PC-3 (cell line): ENCODE measurements around the gene RSAD1. TPM values are rescaled to one million over a fixed set of nuclear protein-coding genes. Genes with fewer than 3 reads are reported as not detected.

Experiments
- ATAC-seq: fragments of 200-7000 bp; cut with Tn5 transposase; 2 replicates; pipeline ENCODE4 v1.9.1; 2020; ENCODE audit warnings: mild to moderate bottlenecking, moderate library complexity
- BruUV-seq: library from RNA; stranded (reverse); fragments of 400-500 nt; replicated peaks from 2 replicates; lab custom pipeline; 2021; lab: Mats Ljungman, UMichigan
- CTCF ChIA-PET: fragments of 300-600 bp; sonication (Branson Sonifier 250); formaldehyde crosslinking; loops from one replicate; lab custom pipeline; 2022; ENCODE audit warnings: antibody characterized with exemption; lab: Charles Lee
- POLR2A ChIA-PET: fragments of 300-600 bp; sonication (Branson Sonifier 250); formaldehyde crosslinking; loops from one replicate; lab custom pipeline; 2022; ENCODE audit warnings: antibody characterized with exemption; ENCODE audit not compliant: unreplicated experiment; lab: Charles Lee
- DNase-seq: peaks from one replicate; pipeline ENCODE4 v3.0.0-alpha.2; 2015
- H2AFZ ChIP-seq: fragments of 300-600 bp; sonication (generic); 2 replicates; pipeline ENCODE4 v1.6.0; 2016; ENCODE audit warnings: antibody characterized with exemption, low read length
- H3F3A ChIP-seq: fragments of 300-600 bp; sonication (generic); one replicate; pipeline ENCODE4 v1.6.0; 2017; ENCODE audit warnings: antibody characterized with exemption, low read length, control low read depth, mild to moderate bottlenecking; ENCODE audit not compliant: unreplicated experiment
- H3K27ac ChIP-seq: fragments of 300-600 bp; sonication (generic); 2 replicates; pipeline ENCODE4 v1.5.1; 2016; ENCODE audit warnings: mild to moderate bottlenecking, low read length
- H3K27me3 ChIP-seq: fragments of 300-600 bp; sonication (generic); 2 replicates; pipeline ENCODE4 v1.6.1; 2016; ENCODE audit warnings: low read length, mixed read lengths
- H3K36me3 ChIP-seq: fragments of 300-600 bp; sonication (generic); 2 replicates; pipeline ENCODE4 v1.6.1; 2016; ENCODE audit warnings: low read depth, mixed run types, low read length, mixed read lengths
- H3K4me1 ChIP-seq: fragments of 300-600 bp; sonication (generic); 2 replicates; pipeline ENCODE4 v1.5.1; 2016; ENCODE audit warnings: low read length; ENCODE audit not compliant: insufficient read depth
- H3K4me2 ChIP-seq: fragments of 300-600 bp; sonication (generic); 2 replicates; pipeline ENCODE4 v1.6.0; 2016; ENCODE audit warnings: low read length
- H3K4me3 ChIP-seq: fragments of 300-600 bp; sonication (generic); 2 replicates; pipeline ENCODE4 v1.5.1; 2016; ENCODE audit warnings: mild to moderate bottlenecking, low read length, mixed read lengths
- H3K79me2 ChIP-seq: fragments of 300-600 bp; sonication (generic); 2 replicates; pipeline ENCODE4 v1.6.1; 2017; ENCODE audit warnings: low read length, mixed read lengths
- H3K9ac ChIP-seq: fragments of 300-600 bp; sonication (generic); 2 replicates; pipeline ENCODE4 v1.6.0; 2016; ENCODE audit warnings: mild to moderate bottlenecking, low read length
- H3K9me2 ChIP-seq: fragments of 300-600 bp; sonication (generic); replicated peaks from 2 replicates; pipeline ENCODE4 v1.6.1; 2016; ENCODE audit warnings: mixed run types, low read length, mixed read lengths
- H3K9me3 ChIP-seq: fragments of 300-600 bp; sonication (generic); 2 replicates; pipeline ENCODE4 v1.6.1; 2016; ENCODE audit warnings: low read length, mixed read lengths
- H4K20me1 ChIP-seq: fragments of 300-600 bp; sonication (generic); 2 replicates; pipeline ENCODE4 v1.6.1; 2016; ENCODE audit warnings: low read length, mixed read lengths
- EZH2 ChIP-seq: fragments of 300-600 bp; sonication (generic); IDR thresholded peaks from one replicate; pipeline ENCODE4 v1.6.1; 2017; ENCODE audit warnings: antibody characterized with exemption, mild to moderate bottlenecking, low read length; ENCODE audit not compliant: unreplicated experiment
- EZH2phosphoT487 ChIP-seq: fragments of 300-600 bp; sonication (generic); IDR thresholded peaks from 2 replicates; pipeline ENCODE4 v1.6.1; 2018; ENCODE audit warnings: mild to moderate bottlenecking, antibody characterized with exemption, low read length, borderline replicate concordance
- intact Hi-C: fragments of 100-400 bp; cut with micrococcal nuclease; formaldehyde crosslinking; loops from 2 replicates; pipeline ENCODE4 v1.9.0; 2023
- total RNA-seq: library from RNA; depleted of rRNA; stranded (reverse); fragments of >200 nt; gene quantifications from 2 replicates; pipeline ENCODE4 v1.2.3, GENCODE V29; 2014
- TF ChIP-seq, protein P1 (sequence below): fragments of 300-600 bp; sonication (generic); conservative IDR thresholded peaks from 2 replicates; pipeline ENCODE4 v1.5.1; 2017; ENCODE audit warnings: antibody characterized with exemption, low read depth, mild to moderate bottlenecking, low read length

The RSAD1 gene
- total RNA-seq, 1 experiment from 2014 or later, result 37.7 TPM

DNA sequence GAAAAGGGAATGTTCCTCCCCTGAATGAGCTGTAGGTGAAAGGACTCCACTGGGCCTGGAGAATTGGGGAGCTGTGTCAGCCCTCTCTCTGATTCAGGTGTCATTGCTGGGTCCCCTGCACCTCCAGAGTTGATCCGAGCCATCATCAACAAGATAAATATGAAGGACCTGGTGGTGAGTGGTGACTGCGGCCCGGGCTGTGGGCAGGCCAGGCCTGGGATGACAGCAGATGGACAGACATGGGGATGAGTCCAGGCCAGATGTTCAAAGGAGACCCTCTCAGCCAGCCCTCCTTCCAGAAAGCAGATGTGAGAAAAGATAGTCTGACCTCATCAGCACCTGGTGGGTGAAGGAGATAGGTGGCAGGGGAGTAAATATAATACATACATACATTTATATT lies 14.5 kb upstream of the RSAD1 start:
- no peaks in the 10 kb centered on the region for H3F3A ChIP-seq
- no peak overlapping the region for H3K4me3 ChIP-seq
- ChIA-PET CTCF (no interaction called here), POLR2A (interaction anchor here (0.7 kb wide), 1 partner anchor 11 kb away, joined by 3 read pairs; no protein-coding TSS in a partner anchor)
- no peaks in the 10 kb centered on the region for H3K9me3 ChIP-seq
- peaks cover 17% of the 10 kb centered on the region for H3K4me1 ChIP-seq
- no peak overlapping the region for H3K9ac ChIP-seq
- H3K27ac ChIP-seq, result no peak overlapping the region
- TF ChIP-seq EZH2phosphoT487 (no peak), EZH2 (no peak)
- TF ChIP-seq, protein P1, sequence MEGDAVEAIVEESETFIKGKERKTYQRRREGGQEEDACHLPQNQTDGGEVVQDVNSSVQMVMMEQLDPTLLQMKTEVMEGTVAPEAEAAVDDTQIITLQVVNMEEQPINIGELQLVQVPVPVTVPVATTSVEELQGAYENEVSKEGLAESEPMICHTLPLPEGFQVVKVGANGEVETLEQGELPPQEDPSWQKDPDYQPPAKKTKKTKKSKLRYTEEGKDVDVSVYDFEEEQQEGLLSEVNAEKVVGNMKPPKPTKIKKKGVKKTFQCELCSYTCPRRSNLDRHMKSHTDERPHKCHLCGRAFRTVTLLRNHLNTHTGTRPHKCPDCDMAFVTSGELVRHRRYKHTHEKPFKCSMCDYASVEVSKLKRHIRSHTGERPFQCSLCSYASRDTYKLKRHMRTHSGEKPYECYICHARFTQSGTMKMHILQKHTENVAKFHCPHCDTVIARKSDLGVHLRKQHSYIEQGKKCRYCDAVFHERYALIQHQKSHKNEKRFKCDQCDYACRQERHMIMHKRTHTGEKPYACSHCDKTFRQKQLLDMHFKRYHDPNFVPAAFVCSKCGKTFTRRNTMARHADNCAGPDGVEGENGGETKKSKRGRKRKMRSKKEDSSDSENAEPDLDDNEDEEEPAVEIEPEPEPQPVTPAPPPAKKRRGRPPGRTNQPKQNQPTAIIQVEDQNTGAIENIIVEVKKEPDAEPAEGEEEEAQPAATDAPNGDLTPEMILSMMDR, result no peak
- H3K27me3 ChIP-seq, result no peaks in the 10 kb centered on the region
- H3K4me2 ChIP-seq, result no peak overlapping the region
- BruUV-seq, result no TSS peak
- H3K9me2 ChIP-seq, result no peaks in the 10 kb centered on the region
- DNase-seq (no peak), ATAC-seq (no peak)
- intact Hi-C loops, result no loop called here
- no peaks in the 10 kb centered on the region for H3K36me3 ChIP-seq
- H3K79me2 ChIP-seq, result no peaks in the 10 kb centered on the region
- H4K20me1 ChIP-seq, result no peaks in the 10 kb centered on the region
- H2AFZ ChIP-seq, result no peak overlapping the region

DNA sequence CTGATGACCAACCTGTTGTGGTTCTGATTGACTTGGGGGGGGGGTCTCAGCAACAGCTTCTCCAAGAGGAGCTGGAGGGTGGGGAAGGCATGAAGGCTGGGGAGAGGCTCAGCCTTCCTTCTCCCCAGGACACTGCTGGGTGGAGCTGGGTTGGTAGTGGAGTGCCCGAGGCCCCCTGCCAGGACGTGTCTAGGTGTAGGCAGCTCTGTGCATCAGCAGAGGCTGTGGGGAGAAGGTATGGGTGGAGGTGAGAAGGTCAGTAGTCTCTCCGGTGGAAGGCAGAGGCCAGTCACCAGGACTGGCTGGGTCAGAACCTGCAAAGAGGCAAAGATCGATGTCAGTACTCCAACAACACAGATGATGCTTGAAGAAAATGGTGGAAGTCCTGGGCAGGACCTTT lies 13.9 kb upstream of the RSAD1 start:
- no TSS peak for BruUV-seq

DNA sequence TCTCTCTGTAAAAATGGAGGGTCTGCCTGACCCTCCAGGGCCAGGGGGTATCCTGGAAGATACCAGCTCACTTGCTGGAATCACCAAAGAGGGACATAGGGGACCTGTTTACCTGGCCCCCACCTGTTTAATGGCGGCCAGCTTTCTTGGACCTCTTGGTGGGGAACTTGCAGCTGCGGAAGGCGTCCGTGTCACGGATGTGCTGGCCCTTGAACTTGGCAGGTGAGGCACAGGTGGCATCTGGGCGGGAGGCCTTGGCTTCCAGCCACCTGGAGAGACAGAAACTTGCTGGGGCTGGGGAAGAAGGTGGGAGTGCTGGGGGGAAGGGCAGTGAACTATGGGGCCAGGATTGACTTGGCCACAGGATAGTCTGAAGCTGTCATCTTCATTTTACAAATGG lies 13.5 kb upstream of the RSAD1 start:
- H3K9ac ChIP-seq, result no peak overlapping the region
- H3K27ac ChIP-seq, result no peak overlapping the region
- H2AFZ ChIP-seq, result no peak overlapping the region
- no peak overlapping the region for H3K4me3 ChIP-seq
- H3K27me3 ChIP-seq, result no peaks in the 10 kb centered on the region
- H3F3A ChIP-seq, result no peaks in the 10 kb centered on the region
- no peaks in the 10 kb centered on the region for H3K79me2 ChIP-seq
- no peak for DNase-seq
- ATAC-seq, result no peak
- no peaks in the 10 kb centered on the region for H3K9me2 ChIP-seq
- H4K20me1 ChIP-seq, result no peaks in the 10 kb centered on the region
- peaks cover 10% of the 10 kb centered on the region; the same call in 1 of the 2 replicates for H3K4me1 ChIP-seq
- BruUV-seq, result no TSS peak
- H3K4me2 ChIP-seq, result no peak overlapping the region
- H3K9me3 ChIP-seq, result no peaks in the 10 kb centered on the region
- intact Hi-C loops, result no loop called here
- ChIA-PET CTCF (no interaction called here), POLR2A (no interaction called here)
- no peaks in the 10 kb centered on the region for H3K36me3 ChIP-seq
- TF ChIP-seq, protein P1, result no peak
- TF ChIP-seq EZH2, result no peak
- TF ChIP-seq EZH2phosphoT487, result no peak

More for the DNA sequence above, 13.9 kb upstream of the RSAD1 start:
- TF ChIP-seq, protein P1, result no peak
- TF ChIP-seq EZH2 (no peak), EZH2phosphoT487 (no peak)
- Histone ChIP-seq H3K9ac (no peak overlapping the region), H2AFZ (no peak overlapping the region), H3K4me1 (peaks cover 11% of the 10 kb centered on the region), H3K9me2 (no peaks in the 10 kb centered on the region), H3K79me2 (no peaks in the 10 kb centered on the region), H3K4me3 (no peak overlapping the region), H3K27ac (no peak overlapping the region), H3K4me2 (no peak overlapping the region), H3K36me3 (no peaks in the 10 kb centered on the region), H4K20me1 (no peaks in the 10 kb centered on the region), H3F3A (no peaks in the 10 kb centered on the region), H3K9me3 (no peaks in the 10 kb centered on the region), H3K27me3 (no peaks in the 10 kb centered on the region)
- DNase-seq (no peak), ATAC-seq (no peak)
- POLR2A ChIA-PET, result no interaction called here
- intact Hi-C loops, result no loop called here
- CTCF ChIA-PET, result no interaction called here
